ENCODE measurements around the gene ZBTB7C. TPM values are rescaled to one million over a fixed set of nuclear protein-coding genes. Genes with fewer than 3 reads are reported as not detected.

ZBTB7C gene
- total RNA-seq, 1 experiment from 2014 or later, result 0.33 TPM

DNA sequence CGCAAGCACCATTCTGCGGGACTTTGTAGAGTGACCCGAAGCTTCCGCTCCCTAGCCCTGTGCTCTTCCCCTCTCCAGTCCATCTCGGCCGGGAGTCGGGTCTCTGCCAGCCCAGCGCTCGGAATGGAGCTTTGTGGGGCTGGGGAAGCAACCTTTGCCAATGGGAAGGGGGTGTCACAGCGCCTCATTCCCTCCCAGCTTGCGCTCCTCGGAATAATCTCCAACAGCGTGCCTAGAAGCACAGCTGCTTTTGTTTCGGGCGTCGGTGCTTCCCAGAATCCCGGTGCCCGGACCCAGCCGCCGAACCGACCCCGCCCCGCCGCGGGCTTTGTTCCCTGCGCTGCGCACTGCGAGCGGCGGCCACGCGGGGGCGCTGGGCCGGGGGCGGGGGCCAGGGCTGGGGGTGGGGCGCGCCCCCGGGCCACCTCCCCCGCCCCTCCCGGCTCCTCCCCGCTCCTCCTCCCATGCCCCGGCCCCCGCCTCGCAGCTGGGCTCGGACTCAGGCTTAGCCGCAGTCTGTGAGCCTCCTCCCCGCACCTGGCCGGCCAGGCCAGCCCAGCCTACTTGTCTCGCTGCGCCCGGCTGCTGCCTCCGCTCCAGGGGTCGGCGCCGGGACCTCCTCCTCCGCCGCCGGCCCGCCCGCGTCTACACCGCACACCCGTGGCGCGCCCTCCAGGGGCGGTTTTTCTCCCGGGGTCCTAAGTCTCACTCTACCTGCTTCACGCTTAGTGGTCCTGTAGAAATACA lies 401.1 kb downstream of the ZBTB7C start:
- no peak overlapping the region for H2BK15ac ChIP-seq (ENCODE audit: low read depth, low read length)
- Mint-ChIP-seq H3K27me3 (ENCODE audit: low read depth) (peaks cover 12% of the 10 kb centered on the region), H3K27ac (peak overlapping the region in 2 of 3 experiments; percentile 81 to 88; a peak in 3 of 7 replicates), H3K36me3 (ENCODE audit: insufficient read depth in 1 of 3, low read depth in 3 of 3) (peaks cover 0 to 8% (median 4%) of the 10 kb centered on the region in 3 experiments; a peak in 5 of 7 replicates), H3K9me3 (peaks cover 11 to 15% of the 10 kb centered on the region in 2 experiments), H3K4me1 (peaks cover 30 to 34% of the 10 kb centered on the region in 2 experiments), H3K4me3 (peak overlapping the region; percentile 73 to 80)
- no peaks in the 10 kb centered on the region for H3K9me3 ChIP-seq (ENCODE audit: control insufficient read depth, low read depth, low read length)
- no peak overlapping the region for H2BK12ac ChIP-seq (ENCODE audit: insufficient read length, low read depth, low read length)
- H3K79me1 ChIP-seq (ENCODE audit: insufficient read depth, low read depth, low read length, poor library complexity, severe bottlenecking), result no peaks in the 10 kb centered on the region
- peak overlapping the region; percentile 53 for H2AFZ ChIP-seq (ENCODE audit: low read length)
- no peak overlapping the region for H3K23ac ChIP-seq (ENCODE audit: insufficient read length, low read depth, low read length)
- peak overlapping the region; percentile 16 for H4K91ac ChIP-seq (ENCODE audit: insufficient read length, low read depth, low read length)
- H4K20me1 ChIP-seq (ENCODE audit: control insufficient read depth, insufficient read depth, insufficient read length), result no peaks in the 10 kb centered on the region
- H3T11ph ChIP-seq (ENCODE audit: low read length), result no peak overlapping the region
- no peak overlapping the region for H2AK5ac ChIP-seq (ENCODE audit: insufficient read length, low read length)
- H3K27ac ChIP-seq (ENCODE audit: insufficient read length, low read depth, low read length), result no peak overlapping the region
- peak; percentile 91 for DNase-seq
- no peak overlapping the region for H3K4ac ChIP-seq (ENCODE audit: low read depth, low read length)
- no peak; the same call in none of the 3 replicates for TF ChIP-seq CTCF (conservative IDR thresholded peaks at IDR 0.05)
- no peak overlapping the region for H4K8ac ChIP-seq (replicated peaks; ENCODE audit: insufficient read length, low read depth, low read length)
- H3K27me3 ChIP-seq (ENCODE audit: insufficient read depth, low read length), result no peaks in the 10 kb centered on the region; the same call in 1 of the 2 replicates
- no peak overlapping the region for H3K56ac ChIP-seq (ENCODE audit: insufficient read length, low read depth, low read length)
- peaks cover 10% of the 10 kb centered on the region for H3K23me2 ChIP-seq (ENCODE audit: insufficient read length, low read depth, low read length, poor library complexity, severe bottlenecking)
- H3K4me2 ChIP-seq (ENCODE audit: insufficient read depth, insufficient read length, low read length), result peak overlapping the region; percentile 79
- no peaks in the 10 kb centered on the region for H3K79me2 ChIP-seq (ENCODE audit: insufficient read depth, low read length)
- peak overlapping the region; percentile 96 for H3K14ac ChIP-seq (ENCODE audit: insufficient read depth, low read length)
- no peak overlapping the region for H2BK120ac ChIP-seq (ENCODE audit: low read depth, low read length, poor library complexity, severe bottlenecking)
- H4K5ac ChIP-seq (ENCODE audit: insufficient read length, low read depth, low read length), result peak overlapping the region; percentile 72
- H2BK5ac ChIP-seq (ENCODE audit: insufficient read length, low read length), result no peak overlapping the region
- WGBS (ENCODE audit: extremely low coverage, insufficient read length, low lambda C conversion rate), result no CpG with 5 or more reads among the region's 68 CpGs
- H3K4me1 ChIP-seq (ENCODE audit: insufficient read depth, low read length), result no peaks in the 10 kb centered on the region
- H2BK20ac ChIP-seq (ENCODE audit: low read depth, low read length, poor library complexity, severe bottlenecking), result no peak overlapping the region
- peak overlapping the region; percentile 93 for H3K18ac ChIP-seq (ENCODE audit: insufficient read length, low read depth, low read length)
- H3K9ac ChIP-seq (ENCODE audit: extremely low read depth, insufficient read length, low read length), result peak overlapping the region; percentile 78

Measured in H9 (cell line).